Upper lobe of left lung (tissue), 6 donors: ENCODE measurements around the gene MMD2. TPM values are rescaled to one million over a fixed set of nuclear protein-coding genes. Genes with fewer than 3 reads are reported as not detected.

Experiments
- ATAC-seq, 2 donors: fragments of 200-7000 bp; cut with Tn5 transposase; one replicate each; pipeline ENCODE4 v1.9.1; 2022; ENCODE audit warnings: mild to moderate bottlenecking in 2 of 2, moderate library complexity in 2 of 2; ENCODE audit not compliant: low FRiP score in 2 of 2
- DNase-seq, 2 donors: peaks; one replicate each; pipeline ENCODE4 v3.0.0-alpha.2; 2019 to 2020
- H3K27ac ChIP-seq, 4 donors: fragments of 200-600 bp; sonication (generic); one replicate each; pipeline ENCODE4 v1.5.1; 2016 to 2019
- H3K27me3 ChIP-seq, 4 donors: fragments of 200-600 bp; sonication (generic); one replicate each; pipeline ENCODE4 v1.5.1; 2017 to 2019
- H3K36me3 ChIP-seq, 4 donors: fragments of 200-600 bp; sonication (generic); one replicate each; pipeline ENCODE4 v1.5.1; 2016 to 2019
- H3K4me1 ChIP-seq, 4 donors: fragments of 200-600 bp; sonication (generic); one replicate each; pipeline ENCODE4 v1.5.1; 2018 to 2019
- H3K4me3 ChIP-seq, 4 donors: fragments of 200-600 bp; sonication (generic); one replicate each; pipeline ENCODE4 v1.5.1; 2017 to 2019; ENCODE audit warnings: mild to moderate bottlenecking in 2 of 4, moderate library complexity in 1 of 4
- H3K9me3 ChIP-seq, 4 donors: fragments of 200-600 bp; sonication (generic); one replicate each; pipeline ENCODE4 v1.5.1; 2018 to 2019
- CTCF ChIP-seq, 6 experiments: fragments of 450-650 bp in 4 of 6; fragments of 200-600 bp in 2 of 6; sonication (generic) in 2 of 6; IDR thresholded peaks; one replicate each; pipeline ENCODE4 v1.5.1; 2016 to 2019; ENCODE audit warnings: antibody characterized with exemption in 6 of 6
- EP300 ChIP-seq, 4 donors: sonication (generic); formaldehyde crosslinking; IDR thresholded peaks; one replicate each; pipeline ENCODE4 v1.5.1; 2017; ENCODE audit warnings: antibody characterized with exemption in 4 of 4, control low read depth in 2 of 4
- POLR2A ChIP-seq, 4 donors: fragments of 450-650 bp; IDR thresholded peaks; one replicate each; pipeline ENCODE4 v1.5.1; 2016 to 2017; ENCODE audit warnings: antibody characterized with exemption in 4 of 4, mild to moderate bottlenecking in 2 of 4
- POLR2AphosphoS5 ChIP-seq, 2 donors: sonication (generic); formaldehyde crosslinking; IDR thresholded peaks; one replicate each; pipeline ENCODE4 v1.5.1; 2017; ENCODE audit warnings: antibody characterized with exemption in 2 of 2
- WGBS, 2 donors: methylation state at CpG; one replicate each; pipeline ENCODE4 v1.1.5; 2017 to 2018; 5-methylcytosine and 5-hydroxymethylcytosine counted together
- total RNA-seq, 6 donors: library from RNA; depleted of rRNA in 4 of 6; stranded (reverse); fragments of >200 nt in 4 of 6; gene quantifications; one replicate each; pipeline versions ENCODE4 v1.1.0 to v1.2.1, GENCODE V29; 2016 to 2021
- donor health status: DM: no; HTN: no; CAD: no; lungs with moderate emphysema.
- donor health status: DM: no; HTN: yes; CAD: no; lungs with severe emphysema.

The MMD2 gene
- total RNA-seq, 6 donors from 2014 or later: not detected

- no peaks in the 10 kb centered on the region for H3K4me1 ChIP-seq
- H3K36me3 ChIP-seq: no peaks in the 10 kb centered on the region
- TF ChIP-seq EP300 (IDR thresholded peaks at IDR 0.05) (no peak), POLR2AphosphoS5 (IDR thresholded peaks at IDR 0.05) (no peak), CTCF (IDR thresholded peaks at IDR 0.05) (no peak), POLR2A (IDR thresholded peaks at IDR 0.05) (no peak)
- H3K9me3 ChIP-seq: peaks cover 0 to 4% (median under 1%) of the 10 kb centered on the region in 4 donors
- DNase-seq (no peak), ATAC-seq (no peak)
- H3K4me3 ChIP-seq: no peak overlapping the region
- WGBS, 2 donors: 94 to 97% methylated on average over 10 of the region's 10 CpGs
- H3K27ac ChIP-seq: no peak overlapping the region
- no peaks in the 10 kb centered on the region for H3K27me3 ChIP-seq
Observed at GRCh38 chr7:4943297-4943696, 15.7 kb downstream of the MMD2 start.

- no peak overlapping the region for H3K4me3 ChIP-seq
- WGBS, 2 donors: 84 to 87% methylated on average over 24 to 25 of the region's 26 CpGs
- ATAC-seq: peak in 1 of 2 donors; percentile 60
Observed at GRCh38 chr7:4939971-4940728, 18.8 kb downstream of the MMD2 start.

GRCh38 chr7:4937411-4937810 lies 21.6 kb downstream of the MMD2 start:
- DNase-seq: no peak
- H3K4me3 ChIP-seq: no peak overlapping the region
- no peak for TF ChIP-seq CTCF (IDR thresholded peaks at IDR 0.05)
- TF ChIP-seq POLR2A (IDR thresholded peaks at IDR 0.05): no peak
- no peak for TF ChIP-seq EP300 (IDR thresholded peaks at IDR 0.05)
- no peak for TF ChIP-seq POLR2AphosphoS5 (IDR thresholded peaks at IDR 0.05)
- H3K36me3 ChIP-seq: no peaks in the 10 kb centered on the region
- H3K4me1 ChIP-seq: no peaks in the 10 kb centered on the region
- WGBS, 2 donors: 88 to 89% methylated on average over 7 of the region's 7 CpGs
- no peaks in the 10 kb centered on the region for H3K27me3 ChIP-seq
- H3K9me3 ChIP-seq: no peaks in the 10 kb centered on the region
- no peak overlapping the region for H3K27ac ChIP-seq
- no peak for ATAC-seq

More at GRCh38 chr7:4939971-4940728, 18.8 kb downstream of the MMD2 start:
- DNase-seq: peak in 1 of 2 donors; percentile 72
- no peaks in the 10 kb centered on the region for H3K36me3 ChIP-seq
- H3K9me3 ChIP-seq: no peaks in the 10 kb centered on the region
- H3K27ac ChIP-seq: no peak overlapping the region
- no peaks in the 10 kb centered on the region for H3K27me3 ChIP-seq
- H3K4me1 ChIP-seq: no peaks in the 10 kb centered on the region
- TF ChIP-seq POLR2AphosphoS5 (IDR thresholded peaks at IDR 0.05) (no peak), POLR2A (IDR thresholded peaks at IDR 0.05) (no peak), EP300 (IDR thresholded peaks at IDR 0.05) (no peak), CTCF (IDR thresholded peaks at IDR 0.05) (no peak)

GRCh38 chr7:4934419-4935025 lies 24.5 kb downstream of the MMD2 start:
- no peaks in the 10 kb centered on the region for H3K4me1 ChIP-seq
- DNase-seq (no peak), ATAC-seq (no peak)
- H3K27ac ChIP-seq: no peak overlapping the region
- no peaks in the 10 kb centered on the region for H3K27me3 ChIP-seq
- WGBS, 2 donors: 80 to 84% methylated on average over 15 of the region's 15 CpGs
- no peaks in the 10 kb centered on the region for H3K9me3 ChIP-seq
- no peak for TF ChIP-seq POLR2A (IDR thresholded peaks at IDR 0.05)
- TF ChIP-seq POLR2AphosphoS5 (IDR thresholded peaks at IDR 0.05): no peak
- TF ChIP-seq EP300 (IDR thresholded peaks at IDR 0.05): no peak
- TF ChIP-seq CTCF (IDR thresholded peaks at IDR 0.05): no peak
- H3K4me3 ChIP-seq: no peak overlapping the region
- H3K36me3 ChIP-seq: no peaks in the 10 kb centered on the region
